ENCODE data around the gene RORB. TPM values are rescaled to one million over a fixed set of nuclear protein-coding genes. Genes with fewer than 3 reads are reported as not detected.

Gene RORB
- total RNA-seq, 1 experiment from 2014 or later, result not detected

DNA sequence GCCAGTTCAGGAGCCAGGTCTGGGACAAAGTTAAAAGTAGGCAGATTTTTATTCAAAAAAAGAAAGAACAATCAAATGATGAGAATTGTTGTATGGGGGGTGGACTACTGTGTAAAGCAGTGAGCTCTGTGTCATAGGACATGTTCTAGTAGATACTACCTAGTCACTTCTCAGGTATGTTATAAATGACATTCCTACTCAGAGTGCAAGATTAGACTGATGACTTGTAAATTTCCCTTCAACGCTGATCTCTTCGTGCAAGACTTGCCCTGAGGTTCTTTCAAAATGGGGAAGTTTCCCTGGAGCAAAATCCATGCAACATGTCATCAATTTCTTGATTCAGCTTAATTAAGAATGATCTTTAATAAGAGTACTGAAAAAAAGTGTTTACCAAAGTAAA is 175.1 kb downstream of the RORB start:
- TF ChIP-seq, protein P1, sequence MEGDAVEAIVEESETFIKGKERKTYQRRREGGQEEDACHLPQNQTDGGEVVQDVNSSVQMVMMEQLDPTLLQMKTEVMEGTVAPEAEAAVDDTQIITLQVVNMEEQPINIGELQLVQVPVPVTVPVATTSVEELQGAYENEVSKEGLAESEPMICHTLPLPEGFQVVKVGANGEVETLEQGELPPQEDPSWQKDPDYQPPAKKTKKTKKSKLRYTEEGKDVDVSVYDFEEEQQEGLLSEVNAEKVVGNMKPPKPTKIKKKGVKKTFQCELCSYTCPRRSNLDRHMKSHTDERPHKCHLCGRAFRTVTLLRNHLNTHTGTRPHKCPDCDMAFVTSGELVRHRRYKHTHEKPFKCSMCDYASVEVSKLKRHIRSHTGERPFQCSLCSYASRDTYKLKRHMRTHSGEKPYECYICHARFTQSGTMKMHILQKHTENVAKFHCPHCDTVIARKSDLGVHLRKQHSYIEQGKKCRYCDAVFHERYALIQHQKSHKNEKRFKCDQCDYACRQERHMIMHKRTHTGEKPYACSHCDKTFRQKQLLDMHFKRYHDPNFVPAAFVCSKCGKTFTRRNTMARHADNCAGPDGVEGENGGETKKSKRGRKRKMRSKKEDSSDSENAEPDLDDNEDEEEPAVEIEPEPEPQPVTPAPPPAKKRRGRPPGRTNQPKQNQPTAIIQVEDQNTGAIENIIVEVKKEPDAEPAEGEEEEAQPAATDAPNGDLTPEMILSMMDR (IDR thresholded peaks at IDR 0.05; ENCODE audit: insufficient read depth in 1 of 2, low read depth in 1 of 2, low read length in 1 of 2, severe bottlenecking in 1 of 2, unreplicated experiment in 1 of 2), result no peak
- Mint-ChIP-seq H3K9me3 (ENCODE audit: unreplicated experiment) (no peaks in the 10 kb centered on the region), H3K4me1 (ENCODE audit: low read depth, unreplicated experiment) (no peaks in the 10 kb centered on the region), H3K27ac (ENCODE audit: unreplicated experiment) (no peak overlapping the region), H3K36me3 (ENCODE audit: insufficient read depth, unreplicated experiment) (no peaks in the 10 kb centered on the region), H3K27me3 (ENCODE audit: insufficient read depth, unreplicated experiment) (no peaks in the 10 kb centered on the region), H3K4me3 (ENCODE audit: unreplicated experiment) (no peak overlapping the region)
- no peak for DNase-seq
- Histone ChIP-seq H3K9me3 (no peaks in the 10 kb centered on the region), H3K27me3 (replicated peaks; ENCODE audit: control insufficient read depth, insufficient read depth, low read length) (no peaks in the 10 kb centered on the region), H3K4me3 (ENCODE audit: low read depth, low read length) (no peak overlapping the region), H3K4me1 (no peaks in the 10 kb centered on the region), H3K36me3 (ENCODE audit: control insufficient read depth, insufficient read depth, low read length) (no peaks in the 10 kb centered on the region)
- CTCF ChIA-PET, result no interaction called here
- BruUV-seq (replicated peaks), result no TSS peak
- intact Hi-C loops (cut with micrococcal nuclease; ENCODE audit: unreplicated experiment), result no loop called here
- POLR2A ChIA-PET, result no interaction called here

DNA sequence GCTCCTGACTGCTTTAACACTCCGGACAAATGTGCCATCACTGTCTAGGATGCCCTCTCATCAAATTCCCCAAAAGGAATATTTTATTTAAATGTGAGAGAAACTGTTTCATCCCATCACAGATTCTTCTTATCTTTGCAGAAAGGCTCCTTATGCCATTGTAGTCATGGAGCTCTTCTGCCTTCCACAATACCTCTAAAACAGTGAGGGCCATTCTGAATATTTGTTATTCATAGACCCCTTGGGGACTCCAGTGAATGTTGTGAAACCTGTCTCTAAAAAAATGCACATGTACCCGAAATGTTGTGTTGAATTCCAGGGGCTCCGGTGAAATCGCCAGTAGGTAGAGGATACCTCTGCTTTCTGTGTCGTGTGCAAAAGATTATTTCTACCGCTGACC is 176.9 kb downstream of the RORB start:
- Mint-ChIP-seq H3K4me3 (ENCODE audit: unreplicated experiment) (no peak overlapping the region), H3K27ac (ENCODE audit: unreplicated experiment) (no peak overlapping the region), H3K27me3 (ENCODE audit: insufficient read depth, unreplicated experiment) (no peaks in the 10 kb centered on the region), H3K36me3 (ENCODE audit: insufficient read depth, unreplicated experiment) (no peaks in the 10 kb centered on the region), H3K4me1 (ENCODE audit: low read depth, unreplicated experiment) (no peaks in the 10 kb centered on the region), H3K9me3 (ENCODE audit: unreplicated experiment) (no peaks in the 10 kb centered on the region)
- no TSS peak for BruUV-seq (replicated peaks)
- ChIA-PET POLR2A (no interaction called here), CTCF (no interaction called here)
- H3K36me3 ChIP-seq (ENCODE audit: control insufficient read depth, insufficient read depth, low read length), result no peaks in the 10 kb centered on the region
- H3K4me1 ChIP-seq, result no peaks in the 10 kb centered on the region
- H3K4me3 ChIP-seq (ENCODE audit: low read depth, low read length), result no peak overlapping the region
- no peaks in the 10 kb centered on the region for H3K9me3 ChIP-seq
- intact Hi-C loops (cut with micrococcal nuclease; ENCODE audit: unreplicated experiment), result no loop called here
- no peak for DNase-seq
- H3K27me3 ChIP-seq (replicated peaks; ENCODE audit: control insufficient read depth, insufficient read depth, low read length), result no peaks in the 10 kb centered on the region
- TF ChIP-seq, protein P1 (IDR thresholded peaks at IDR 0.05; ENCODE audit: insufficient read depth in 1 of 2, low read depth in 1 of 2, low read length in 1 of 2, severe bottlenecking in 1 of 2, unreplicated experiment in 1 of 2), result no peak

DNA sequence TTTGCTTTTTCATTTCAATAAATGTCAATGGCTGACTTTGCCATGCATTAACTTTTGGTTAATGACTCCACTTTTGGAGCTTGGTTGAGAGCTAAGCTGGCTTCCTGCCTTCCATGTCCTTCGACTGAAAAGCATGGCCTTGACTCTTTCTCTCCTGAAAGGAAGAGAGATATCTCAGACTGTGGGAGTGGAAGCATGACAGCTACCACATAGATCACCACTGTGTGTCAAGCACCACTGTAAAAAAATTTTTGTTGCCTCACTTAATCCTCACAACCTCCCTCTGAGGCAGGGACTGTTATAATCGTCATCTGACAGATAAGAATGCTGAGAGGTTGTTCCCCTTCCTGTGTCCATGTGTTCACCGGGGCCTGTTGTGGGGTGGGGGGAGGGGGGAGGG is 184.8 kb downstream of the RORB start:
- ChIA-PET CTCF (no interaction called here), POLR2A (no interaction called here)
- Histone ChIP-seq H3K4me1 (no peaks in the 10 kb centered on the region), H3K36me3 (ENCODE audit: control insufficient read depth, insufficient read depth, low read length) (no peaks in the 10 kb centered on the region), H3K9me3 (no peaks in the 10 kb centered on the region), H3K27me3 (replicated peaks; ENCODE audit: control insufficient read depth, insufficient read depth, low read length) (no peaks in the 10 kb centered on the region), H3K4me3 (ENCODE audit: low read depth, low read length) (no peak overlapping the region)
- Mint-ChIP-seq H3K4me1 (ENCODE audit: low read depth, unreplicated experiment) (no peaks in the 10 kb centered on the region), H3K27ac (ENCODE audit: unreplicated experiment) (no peak overlapping the region), H3K36me3 (ENCODE audit: insufficient read depth, unreplicated experiment) (no peaks in the 10 kb centered on the region), H3K27me3 (ENCODE audit: insufficient read depth, unreplicated experiment) (no peaks in the 10 kb centered on the region), H3K4me3 (ENCODE audit: unreplicated experiment) (no peak overlapping the region), H3K9me3 (ENCODE audit: unreplicated experiment) (no peaks in the 10 kb centered on the region)
- DNase-seq, result peak in 1 of 2 experiments; percentile 0
- BruUV-seq (replicated peaks), result no TSS peak
- TF ChIP-seq, protein P1 (IDR thresholded peaks at IDR 0.05; ENCODE audit: insufficient read depth in 1 of 2, low read depth in 1 of 2, low read length in 1 of 2, severe bottlenecking in 1 of 2, unreplicated experiment in 1 of 2), result no peak
- intact Hi-C loops (cut with micrococcal nuclease; ENCODE audit: unreplicated experiment), result no loop called here
